ENCODE measurements around the gene PLEKHM3.

Gene PLEKHM3

DNA sequence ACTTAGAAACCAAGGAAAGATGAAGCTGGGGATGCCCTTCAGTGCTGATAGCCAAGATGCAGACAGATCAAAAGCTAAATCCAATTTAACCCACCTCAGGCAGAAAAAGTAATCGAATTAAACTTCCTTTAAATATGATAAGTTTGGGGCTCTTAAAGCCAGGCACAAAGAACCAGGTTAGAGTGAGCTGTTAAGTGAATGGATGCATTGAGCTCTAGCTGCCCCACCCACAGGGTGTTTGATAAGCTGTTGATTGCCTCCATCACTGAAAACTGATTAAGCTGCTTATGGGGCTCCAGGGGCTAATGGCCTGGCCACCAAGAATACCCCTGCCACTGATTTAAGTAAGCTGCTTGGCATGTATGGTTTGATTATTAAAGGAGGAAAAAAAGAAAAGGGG is 119.8 kb downstream of the PLEKHM3 start:
- Histone ChIP-seq H3K23ac (ENCODE audit: low read length in 2 of 2) (no peak overlapping the region), H3K36me3 (ENCODE audit: control insufficient read depth in 1 of 2, insufficient read depth in 2 of 2, low read depth in 1 of 2, low read length in 2 of 2) (peaks cover 3 to 7% of the 10 kb centered on the region in 2 experiments), H3K18ac (ENCODE audit: low read depth in 1 of 2, low read length in 2 of 2) (no peak overlapping the region), H3K14ac (ENCODE audit: low read length in 2 of 2) (no peak overlapping the region), H3K4me3 (ENCODE audit: insufficient read depth in 1 of 2, low read depth in 1 of 2, low read length in 2 of 2) (no peak overlapping the region), H2BK12ac (ENCODE audit: low read length in 2 of 2) (no peak overlapping the region), H3K4ac (ENCODE audit: low read depth in 1 of 2, low read length in 2 of 2) (no peak overlapping the region), H3K79me1 (replicated peaks; ENCODE audit: low read length, poor library complexity, severe bottlenecking) (no peaks in the 10 kb centered on the region), H3K9me3 (ENCODE audit: control insufficient read depth, low read length) (no peaks in the 10 kb centered on the region), H3K27me3 (ENCODE audit: control insufficient read depth in 1 of 2, insufficient read depth in 1 of 2, low read length in 2 of 2) (no peaks in the 10 kb centered on the region), H4K8ac (ENCODE audit: low read length) (no peak overlapping the region), H2AK5ac (ENCODE audit: low read length, severe bottlenecking) (no peak overlapping the region), H2BK120ac (ENCODE audit: low read depth, low read length) (no peak overlapping the region), H3K4me1 (ENCODE audit: control insufficient read depth, insufficient read depth, low read depth, low read length) (peaks cover 9% of the 10 kb centered on the region), H2AFZ (ENCODE audit: low read depth, low read length) (no peak overlapping the region), H4K91ac (ENCODE audit: low read length) (no peak overlapping the region), H3K4me2 (ENCODE audit: low read length, poor library complexity, severe bottlenecking) (no peak overlapping the region), H3K9ac (ENCODE audit: low read length) (no peak overlapping the region), H3K27ac (ENCODE audit: low read length, poor library complexity, severe bottlenecking) (no peak overlapping the region), H2BK5ac (ENCODE audit: low read depth, low read length, poor library complexity, severe bottlenecking) (no peak overlapping the region), H2BK15ac (ENCODE audit: low read depth, poor library complexity, severe bottlenecking) (no peak overlapping the region)
- 100% methylated on average over 1 of the region's 1 CpG for WGBS
- DNase-seq: no peak

DNA sequence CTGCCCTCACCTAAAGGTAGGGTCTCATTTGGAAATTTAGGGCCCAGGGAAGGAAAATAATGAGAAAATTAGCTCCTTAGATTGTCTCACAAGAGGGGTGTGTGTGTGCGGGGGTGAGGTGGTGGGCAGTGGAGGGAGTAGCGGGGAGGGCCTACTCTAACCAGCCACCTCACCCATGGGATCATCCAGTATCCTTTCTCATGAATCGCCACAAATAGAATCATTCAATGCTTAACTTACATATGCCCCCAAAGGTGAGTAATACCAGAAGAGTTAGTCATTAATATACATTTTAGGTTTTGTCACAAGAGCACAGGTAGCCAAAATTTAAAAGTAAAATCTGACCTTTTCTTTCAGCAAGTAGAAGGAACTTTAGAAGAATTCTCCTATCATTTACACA is 122.1 kb downstream of the PLEKHM3 start:
- Histone ChIP-seq H3K27me3 (ENCODE audit: control insufficient read depth in 1 of 2, insufficient read depth in 1 of 2, low read length in 2 of 2) (no peaks in the 10 kb centered on the region), H3K27ac (ENCODE audit: low read length, poor library complexity, severe bottlenecking) (no peak overlapping the region), H3K36me3 (ENCODE audit: control insufficient read depth in 1 of 2, insufficient read depth in 2 of 2, low read depth in 1 of 2, low read length in 2 of 2) (peaks cover 3 to 12% of the 10 kb centered on the region in 2 experiments), H3K9me3 (ENCODE audit: control insufficient read depth, low read length) (no peaks in the 10 kb centered on the region), H4K8ac (ENCODE audit: low read length) (no peak overlapping the region), H3K18ac (ENCODE audit: low read depth in 1 of 2, low read length in 2 of 2) (no peak overlapping the region), H3K14ac (ENCODE audit: low read length in 2 of 2) (no peak overlapping the region), H3K4me1 (ENCODE audit: control insufficient read depth, insufficient read depth, low read depth, low read length) (peaks cover 8% of the 10 kb centered on the region), H2BK15ac (ENCODE audit: low read depth, poor library complexity, severe bottlenecking) (no peak overlapping the region), H2BK12ac (ENCODE audit: low read length in 2 of 2) (no peak overlapping the region), H3K4ac (ENCODE audit: low read depth in 1 of 2, low read length in 2 of 2) (no peak overlapping the region), H2BK5ac (ENCODE audit: low read depth, low read length, poor library complexity, severe bottlenecking) (no peak overlapping the region), H3K79me1 (replicated peaks; ENCODE audit: low read length, poor library complexity, severe bottlenecking) (no peaks in the 10 kb centered on the region), H2BK120ac (ENCODE audit: low read depth, low read length) (no peak overlapping the region), H3K4me3 (ENCODE audit: insufficient read depth in 1 of 2, low read depth in 1 of 2, low read length in 2 of 2) (no peak overlapping the region), H4K91ac (ENCODE audit: low read length) (no peak overlapping the region), H2AFZ (ENCODE audit: low read depth, low read length) (no peak overlapping the region), H3K9ac (ENCODE audit: low read length) (no peak overlapping the region), H3K23ac (ENCODE audit: low read length in 2 of 2) (no peak overlapping the region), H2AK5ac (ENCODE audit: low read length, severe bottlenecking) (no peak overlapping the region), H3K4me2 (ENCODE audit: low read length, poor library complexity, severe bottlenecking) (no peak overlapping the region)
- no CpG with 5 or more reads among the region's 3 CpGs for WGBS
- DNase-seq: no peak

DNA sequence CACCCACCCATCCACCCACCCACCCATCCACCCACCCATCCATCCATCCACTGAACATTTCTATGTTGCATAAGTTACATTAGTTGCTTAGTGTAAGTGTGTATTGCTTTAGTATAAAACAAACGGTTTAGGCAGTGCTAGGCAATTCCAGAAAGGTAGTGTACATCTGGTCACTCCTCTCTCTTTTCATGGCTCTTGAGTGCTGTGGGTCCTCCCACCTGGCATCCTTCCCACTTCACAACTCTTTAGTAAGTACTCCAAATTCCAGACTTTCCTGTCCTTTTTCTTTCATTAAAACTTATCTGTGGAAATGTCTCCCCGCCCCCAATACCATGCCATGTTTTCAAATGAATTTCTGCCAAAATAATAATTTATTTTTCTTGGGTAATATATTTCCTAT is 122.5 kb downstream of the PLEKHM3 start:
- no peak overlapping the region for H2BK15ac ChIP-seq (ENCODE audit: low read depth, poor library complexity, severe bottlenecking)
- H3K27me3 ChIP-seq (ENCODE audit: control insufficient read depth in 1 of 2, insufficient read depth in 1 of 2, low read length in 2 of 2): no peaks in the 10 kb centered on the region
- 87% methylated on average over 1 of the region's 2 CpGs for WGBS
- H3K14ac ChIP-seq (ENCODE audit: low read length in 2 of 2): no peak overlapping the region
- H3K4ac ChIP-seq (ENCODE audit: low read depth in 1 of 2, low read length in 2 of 2): no peak overlapping the region
- H3K79me1 ChIP-seq (replicated peaks; ENCODE audit: low read length, poor library complexity, severe bottlenecking): no peaks in the 10 kb centered on the region
- no peak overlapping the region for H3K18ac ChIP-seq (ENCODE audit: low read depth in 1 of 2, low read length in 2 of 2)
- peaks cover 3 to 12% of the 10 kb centered on the region in 2 experiments for H3K36me3 ChIP-seq (ENCODE audit: control insufficient read depth in 1 of 2, insufficient read depth in 2 of 2, low read depth in 1 of 2, low read length in 2 of 2)
- no peak overlapping the region for H2AFZ ChIP-seq (ENCODE audit: low read depth, low read length)
- no peak overlapping the region for H2BK120ac ChIP-seq (ENCODE audit: low read depth, low read length)
- DNase-seq: no peak
- no peak overlapping the region for H3K4me2 ChIP-seq (ENCODE audit: low read length, poor library complexity, severe bottlenecking)
- no peak overlapping the region for H3K23ac ChIP-seq (ENCODE audit: low read length in 2 of 2)
- no peak overlapping the region for H4K91ac ChIP-seq (ENCODE audit: low read length)
- no peak overlapping the region for H2BK5ac ChIP-seq (ENCODE audit: low read depth, low read length, poor library complexity, severe bottlenecking)
- no peak overlapping the region for H2BK12ac ChIP-seq (ENCODE audit: low read length in 2 of 2)
- no peak overlapping the region for H3K9ac ChIP-seq (ENCODE audit: low read length)
- no peak overlapping the region for H4K8ac ChIP-seq (ENCODE audit: low read length)
- H3K9me3 ChIP-seq (ENCODE audit: control insufficient read depth, low read length): no peaks in the 10 kb centered on the region
- no peak overlapping the region for H3K27ac ChIP-seq (ENCODE audit: low read length, poor library complexity, severe bottlenecking)
- no peak overlapping the region for H2AK5ac ChIP-seq (ENCODE audit: low read length, severe bottlenecking)
- no peak overlapping the region for H3K4me3 ChIP-seq (ENCODE audit: insufficient read depth in 1 of 2, low read depth in 1 of 2, low read length in 2 of 2)
- peaks cover 8% of the 10 kb centered on the region for H3K4me1 ChIP-seq (ENCODE audit: control insufficient read depth, insufficient read depth, low read depth, low read length)

DNA sequence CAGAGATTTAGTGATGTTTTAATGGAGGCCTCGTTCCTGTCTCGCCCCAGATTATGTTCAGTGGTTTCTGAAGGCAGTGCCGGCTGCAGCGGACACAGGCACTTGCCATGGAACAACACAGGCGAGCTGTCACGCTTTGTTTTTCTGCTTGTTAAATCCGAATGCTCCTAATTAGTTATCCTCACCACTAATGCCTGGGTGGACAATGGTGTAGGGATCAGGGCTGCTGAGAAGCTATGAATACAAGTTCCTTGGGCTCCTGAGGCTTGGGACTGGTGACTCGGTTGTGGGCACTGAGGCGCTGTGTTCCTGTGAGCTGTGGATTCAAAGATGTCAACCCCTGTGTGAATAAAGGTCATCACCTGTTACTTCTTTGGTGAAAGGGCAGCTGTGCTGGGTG is 123.5 kb downstream of the PLEKHM3 start:
- Histone ChIP-seq H3K4me1 (ENCODE audit: control insufficient read depth, insufficient read depth, low read depth, low read length) (peaks cover 7% of the 10 kb centered on the region), H4K91ac (ENCODE audit: low read length) (no peak overlapping the region), H3K4me3 (ENCODE audit: insufficient read depth in 1 of 2, low read depth in 1 of 2, low read length in 2 of 2) (no peak overlapping the region), H2AFZ (ENCODE audit: low read depth, low read length) (no peak overlapping the region), H3K23ac (ENCODE audit: low read length in 2 of 2) (no peak overlapping the region), H3K4me2 (ENCODE audit: low read length, poor library complexity, severe bottlenecking) (no peak overlapping the region), H2BK5ac (ENCODE audit: low read depth, low read length, poor library complexity, severe bottlenecking) (no peak overlapping the region), H2AK5ac (ENCODE audit: low read length, severe bottlenecking) (no peak overlapping the region), H3K36me3 (ENCODE audit: control insufficient read depth in 1 of 2, insufficient read depth in 2 of 2, low read depth in 1 of 2, low read length in 2 of 2) (peaks cover 3 to 12% of the 10 kb centered on the region in 2 experiments), H3K27me3 (ENCODE audit: control insufficient read depth in 1 of 2, insufficient read depth in 1 of 2, low read length in 2 of 2) (no peaks in the 10 kb centered on the region), H2BK15ac (ENCODE audit: low read depth, poor library complexity, severe bottlenecking) (no peak overlapping the region), H3K27ac (ENCODE audit: low read length, poor library complexity, severe bottlenecking) (no peak overlapping the region), H4K8ac (ENCODE audit: low read length) (no peak overlapping the region), H3K9me3 (ENCODE audit: control insufficient read depth, low read length) (no peaks in the 10 kb centered on the region), H3K18ac (ENCODE audit: low read depth in 1 of 2, low read length in 2 of 2) (no peak overlapping the region), H3K4ac (ENCODE audit: low read depth in 1 of 2, low read length in 2 of 2) (no peak overlapping the region), H3K14ac (ENCODE audit: low read length in 2 of 2) (peak overlapping the region in 1 of 2 experiments; percentile 1), H3K79me1 (replicated peaks; ENCODE audit: low read length, poor library complexity, severe bottlenecking) (no peaks in the 10 kb centered on the region), H2BK120ac (ENCODE audit: low read depth, low read length) (no peak overlapping the region), H3K9ac (ENCODE audit: low read length) (no peak overlapping the region), H2BK12ac (ENCODE audit: low read length in 2 of 2) (no peak overlapping the region)
- WGBS: 97% methylated on average over 9 of the region's 9 CpGs
- no peak for DNase-seq
